Activated CD8-positive, alpha-beta memory T cell treated with anti-CD3 and anti-CD28 coated beads for 24 hours (primary cell): ENCODE data around the gene MILR1.
"Not testable (repeated sequence)": the region's sequence is repeated elsewhere in the genome, so short reads cannot be mapped to it uniquely, and the experiment has no call there.

Experiments used
- DNase-seq: peaks from one replicate; pipeline ENCODE4 v3.0.0-alpha.2; 2020

The MILR1 gene

GRCh38 chr17:64428406-64428805 lies 20.5 kb upstream of the MILR1 start:
- no peak for DNase-seq

GRCh38 chr17:64430036-64430435 lies 18.9 kb upstream of the MILR1 start:
- not testable (repeated sequence) for DNase-seq

- DNase-seq, result no peak
Observed at GRCh38 chr17:64431534-64431933, 17.4 kb upstream of the MILR1 start.

- no peak for DNase-seq
Observed at GRCh38 chr17:64437944-64438525, 10.9 kb upstream of the MILR1 start.

- DNase-seq, result not testable (repeated sequence)
Observed at GRCh38 chr17:64439521-64439920, 9.4 kb upstream of the MILR1 start.

GRCh38 chr17:64439956-64440355 lies 9.0 kb upstream of the MILR1 start:
- no peak for DNase-seq

GRCh38 chr17:64441772-64442540 lies 7.0 kb upstream of the MILR1 start:
- peak; percentile 62 for DNase-seq

GRCh38 chr17:64442541-64442971 lies 6.4 kb upstream of the MILR1 start:
- DNase-seq, result no peak

- DNase-seq, result no peak
Observed at GRCh38 chr17:64443086-64443760, 5.7 kb upstream of the MILR1 start.

GRCh38 chr17:64447526-64447925 lies 1.4 kb upstream of the MILR1 start:
- no peak for DNase-seq

GRCh38 chr17:64449545-64449944 lies 630 bp downstream of the MILR1 start:
- DNase-seq, result no peak

- no peak for DNase-seq
Observed at GRCh38 chr17:64455993-64456885, 7.3 kb downstream of the MILR1 start.

GRCh38 chr17:64457156-64457555 lies 8.2 kb downstream of the MILR1 start:
- no peak for DNase-seq

GRCh38 chr17:64458756-64459155 lies 9.8 kb downstream of the MILR1 start:
- no peak for DNase-seq

- no peak for DNase-seq
Observed at GRCh38 chr17:64459284-64459747, 10.4 kb downstream of the MILR1 start.

- DNase-seq, result not testable (repeated sequence)
Observed at GRCh38 chr17:64459818-64460217, 10.9 kb downstream of the MILR1 start.

- DNase-seq, result no peak
Observed at GRCh38 chr17:64460955-64461354, 12.0 kb downstream of the MILR1 start.

GRCh38 chr17:64461788-64462187 lies 12.9 kb downstream of the MILR1 start:
- DNase-seq, result no peak

- DNase-seq, result no peak
Observed at GRCh38 chr17:64466019-64466735, 17.3 kb downstream of the MILR1 start.

GRCh38 chr17:64466834-64467233 lies 17.9 kb downstream of the MILR1 start:
- not testable (repeated sequence) for DNase-seq

GRCh38 chr17:64470625-64471024 lies 21.7 kb downstream of the MILR1 start:
- DNase-seq, result no peak

- no peak for DNase-seq
Observed at GRCh38 chr17:64471440-64471839, 22.5 kb downstream of the MILR1 start.
